ENCODE measurements around the gene CHD6.
"Not testable (repeated sequence)": the region's sequence is repeated elsewhere in the genome, so short reads cannot be mapped to it uniquely, and the experiment has no call there.

Gene CHD6

GRCh38 chr20:41553142-41553879, 64.9 kb downstream of the CHD6 start:
- H3K4me3 ChIP-seq (ENCODE audit: low read length), result no peak overlapping the region
- no peak for DNase-seq (ENCODE audit: low read depth, low spot score)

GRCh38 chr20:41552295-41553068, 65.7 kb downstream of the CHD6 start:
- DNase-seq (ENCODE audit: low read depth, low spot score), result no peak

GRCh38 chr20:41551011-41551705, 67.0 kb downstream of the CHD6 start:
- no peak for DNase-seq (ENCODE audit: low read depth, low spot score)
- H3K4me3 ChIP-seq (ENCODE audit: low read length), result no peak overlapping the region

More at GRCh38 chr20:41552295-41553068, 65.7 kb downstream of the CHD6 start:
- no peak overlapping the region for H3K4me3 ChIP-seq (ENCODE audit: low read length)

GRCh38 chr20:41547221-41547620, 71.0 kb downstream of the CHD6 start:
- no peak for DNase-seq (ENCODE audit: low read depth, low spot score)

GRCh38 chr20:41546535-41546934, 71.6 kb downstream of the CHD6 start:
- DNase-seq (ENCODE audit: low read depth, low spot score), result no peak
- H3K4me3 ChIP-seq (ENCODE audit: low read length), result no peak overlapping the region

More at GRCh38 chr20:41547221-41547620, 71.0 kb downstream of the CHD6 start:
- H3K4me3 ChIP-seq (ENCODE audit: low read length), result no peak overlapping the region

- DNase-seq (ENCODE audit: low read depth, low spot score), result no peak
Observed at GRCh38 chr20:41544472-41544871, 73.7 kb downstream of the CHD6 start.

GRCh38 chr20:41540918-41541317, 77.3 kb downstream of the CHD6 start:
- no peak for DNase-seq (ENCODE audit: low read depth, low spot score)

More at GRCh38 chr20:41544472-41544871, 73.7 kb downstream of the CHD6 start:
- H3K4me3 ChIP-seq (ENCODE audit: low read length), result no peak overlapping the region

GRCh38 chr20:41540459-41540858, 77.7 kb downstream of the CHD6 start:
- no peak overlapping the region for H3K4me3 ChIP-seq (ENCODE audit: low read length)
- no peak for DNase-seq (ENCODE audit: low read depth, low spot score)

More at GRCh38 chr20:41540918-41541317, 77.3 kb downstream of the CHD6 start:
- H3K4me3 ChIP-seq (ENCODE audit: low read length), result no peak overlapping the region

- DNase-seq (ENCODE audit: low read depth, low spot score), result no peak
- no peak overlapping the region for H3K4me3 ChIP-seq (ENCODE audit: low read length)
Observed at GRCh38 chr20:41538810-41539596, 79.2 kb downstream of the CHD6 start.

- H3K4me3 ChIP-seq (ENCODE audit: low read length), result no peak overlapping the region
- DNase-seq (ENCODE audit: low read depth, low spot score), result no peak
Observed at GRCh38 chr20:41537865-41538264, 80.3 kb downstream of the CHD6 start.

GRCh38 chr20:41535551-41535950, 82.6 kb downstream of the CHD6 start:
- not testable (repeated sequence) for DNase-seq (ENCODE audit: low read depth, low spot score); H3K4me3 ChIP-seq (ENCODE audit: low read length)

- no peak overlapping the region for H3K4me3 ChIP-seq (ENCODE audit: low read length)
- no peak for DNase-seq (ENCODE audit: low read depth, low spot score)
Observed at GRCh38 chr20:41534842-41535241, 83.3 kb downstream of the CHD6 start.

- DNase-seq (ENCODE audit: low read depth, low spot score), result peak; percentile 3
- H3K4me3 ChIP-seq (ENCODE audit: low read length), result no peak overlapping the region
Observed at GRCh38 chr20:41534170-41534569, 84.0 kb downstream of the CHD6 start.

GRCh38 chr20:41533537-41534136, 84.5 kb downstream of the CHD6 start:
- H3K4me3 ChIP-seq (ENCODE audit: low read length), result no peak overlapping the region
- no peak for DNase-seq (ENCODE audit: low read depth, low spot score)

- no peak for DNase-seq (ENCODE audit: low read depth, low spot score)
- no peak overlapping the region for H3K4me3 ChIP-seq (ENCODE audit: low read length)
Observed at GRCh38 chr20:41532935-41533334, 85.2 kb downstream of the CHD6 start.

GRCh38 chr20:41531518-41532275, 86.5 kb downstream of the CHD6 start:
- no peak overlapping the region for H3K4me3 ChIP-seq (ENCODE audit: low read length)
- DNase-seq (ENCODE audit: low read depth, low spot score), result no peak

GRCh38 chr20:41530923-41531322, 87.3 kb downstream of the CHD6 start:
- H3K4me3 ChIP-seq (ENCODE audit: low read length), result no peak overlapping the region
- no peak for DNase-seq (ENCODE audit: low read depth, low spot score)

- no peak for DNase-seq (ENCODE audit: low read depth, low spot score)
- no peak overlapping the region for H3K4me3 ChIP-seq (ENCODE audit: low read length)
Observed at GRCh38 chr20:41526327-41526726, 91.8 kb downstream of the CHD6 start.
